ENCODE measurements around the gene EP400. TPM values are rescaled to one million over a fixed set of nuclear protein-coding genes. Genes with fewer than 3 reads are reported as not detected.
"Not testable (repeated sequence)": the region's sequence is repeated elsewhere in the genome, so short reads cannot be mapped to it uniquely, and the experiment has no call there.

The EP400 gene
- total RNA-seq, 1 experiment from 2014 or later: 61.7 TPM

- Histone ChIP-seq H2BK15ac (ENCODE audit: low read depth, low read length) (no peak overlapping the region), H4K5ac (ENCODE audit: insufficient read length, low read depth, low read length) (no peak overlapping the region), H4K8ac (replicated peaks; ENCODE audit: insufficient read length, low read depth, low read length) (no peak overlapping the region), H4K91ac (ENCODE audit: insufficient read length, low read depth, low read length) (no peak overlapping the region), H3K9me3 (ENCODE audit: control insufficient read depth, low read depth, low read length) (no peaks in the 10 kb centered on the region), H3T11ph (ENCODE audit: low read length) (no peak overlapping the region), H3K27ac (ENCODE audit: insufficient read length, low read depth, low read length) (no peak overlapping the region), H3K27me3 (ENCODE audit: insufficient read depth, low read length) (no peaks in the 10 kb centered on the region), H4K20me1 (ENCODE audit: control insufficient read depth, insufficient read depth, insufficient read length) (no peaks in the 10 kb centered on the region), H3K18ac (ENCODE audit: insufficient read length, low read depth, low read length) (no peak overlapping the region), H3K23me2 (ENCODE audit: insufficient read length, low read depth, low read length, poor library complexity, severe bottlenecking) (no peaks in the 10 kb centered on the region), H3K14ac (ENCODE audit: insufficient read depth, low read length) (no peak overlapping the region), H2BK12ac (ENCODE audit: insufficient read length, low read depth, low read length) (no peak overlapping the region), H3K4me1 (ENCODE audit: insufficient read depth, low read length) (no peaks in the 10 kb centered on the region), H2AFZ (ENCODE audit: low read length) (no peak overlapping the region), H3K56ac (ENCODE audit: insufficient read length, low read depth, low read length) (no peak overlapping the region), H2BK20ac (ENCODE audit: low read depth, low read length, poor library complexity, severe bottlenecking) (no peak overlapping the region), H3K4me2 (ENCODE audit: insufficient read depth, insufficient read length, low read length) (no peak overlapping the region), H3K79me1 (ENCODE audit: insufficient read depth, low read depth, low read length, poor library complexity, severe bottlenecking) (no peaks in the 10 kb centered on the region), H3K79me2 (ENCODE audit: insufficient read depth, low read length) (no peaks in the 10 kb centered on the region), H3K9ac (ENCODE audit: extremely low read depth, insufficient read length, low read length) (no peak overlapping the region), H2BK5ac (ENCODE audit: insufficient read length, low read length) (no peak overlapping the region), H2AK5ac (ENCODE audit: insufficient read length, low read length) (no peak overlapping the region), H3K4ac (ENCODE audit: low read depth, low read length) (no peak overlapping the region), H2BK120ac (ENCODE audit: low read depth, low read length, poor library complexity, severe bottlenecking) (no peak overlapping the region), H3K23ac (ENCODE audit: insufficient read length, low read depth, low read length) (no peak overlapping the region)
- Mint-ChIP-seq H3K27me3 (ENCODE audit: low read depth) (no peaks in the 10 kb centered on the region), H3K36me3 (ENCODE audit: insufficient read depth in 1 of 3, low read depth in 3 of 3) (peaks cover 30 to 88% (median 59%) of the 10 kb centered on the region in 3 experiments), H3K9me3 (no peaks in the 10 kb centered on the region), H3K4me3 (no peak overlapping the region), H3K27ac (peak overlapping the region in 1 of 3 experiments; percentile 32; a peak in 1 of 7 replicates), H3K4me1 (peaks cover 27 to 30% of the 10 kb centered on the region in 2 experiments)
- no CpG with 5 or more reads among the region's 3 CpGs for WGBS (ENCODE audit: extremely low coverage, insufficient read length, low lambda C conversion rate)
- no peak for DNase-seq
- TF ChIP-seq, protein P1, sequence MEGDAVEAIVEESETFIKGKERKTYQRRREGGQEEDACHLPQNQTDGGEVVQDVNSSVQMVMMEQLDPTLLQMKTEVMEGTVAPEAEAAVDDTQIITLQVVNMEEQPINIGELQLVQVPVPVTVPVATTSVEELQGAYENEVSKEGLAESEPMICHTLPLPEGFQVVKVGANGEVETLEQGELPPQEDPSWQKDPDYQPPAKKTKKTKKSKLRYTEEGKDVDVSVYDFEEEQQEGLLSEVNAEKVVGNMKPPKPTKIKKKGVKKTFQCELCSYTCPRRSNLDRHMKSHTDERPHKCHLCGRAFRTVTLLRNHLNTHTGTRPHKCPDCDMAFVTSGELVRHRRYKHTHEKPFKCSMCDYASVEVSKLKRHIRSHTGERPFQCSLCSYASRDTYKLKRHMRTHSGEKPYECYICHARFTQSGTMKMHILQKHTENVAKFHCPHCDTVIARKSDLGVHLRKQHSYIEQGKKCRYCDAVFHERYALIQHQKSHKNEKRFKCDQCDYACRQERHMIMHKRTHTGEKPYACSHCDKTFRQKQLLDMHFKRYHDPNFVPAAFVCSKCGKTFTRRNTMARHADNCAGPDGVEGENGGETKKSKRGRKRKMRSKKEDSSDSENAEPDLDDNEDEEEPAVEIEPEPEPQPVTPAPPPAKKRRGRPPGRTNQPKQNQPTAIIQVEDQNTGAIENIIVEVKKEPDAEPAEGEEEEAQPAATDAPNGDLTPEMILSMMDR (conservative IDR thresholded peaks at IDR 0.05): no peak
Observed at GRCh38 chr12:131984334-131984733, 34.6 kb downstream of the EP400 start.

DNA sequence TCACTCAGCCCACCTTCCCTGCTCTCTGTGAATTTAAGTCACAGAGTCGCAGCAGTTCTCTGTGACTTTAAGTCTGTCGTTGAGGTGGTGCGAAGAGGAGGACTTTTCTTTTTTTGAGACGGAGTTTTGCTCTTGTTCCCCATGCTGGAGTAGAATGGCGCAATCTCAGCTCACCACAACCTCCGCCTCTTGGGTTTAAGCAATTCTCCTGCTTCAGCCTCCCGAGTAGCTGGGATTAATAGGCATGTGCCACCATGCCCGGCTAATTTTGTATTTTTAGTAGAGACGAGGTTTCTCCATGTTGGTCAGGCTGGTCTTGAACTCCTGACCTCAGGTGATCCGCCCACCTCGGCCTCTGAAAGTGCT, 35.8 kb downstream of the EP400 start:
- H3K4me3 Mint-ChIP-seq; H3K14ac ChIP-seq (ENCODE audit: insufficient read depth, low read length); H2BK12ac ChIP-seq (ENCODE audit: insufficient read length, low read depth, low read length); H3K9me3 ChIP-seq (ENCODE audit: control insufficient read depth, low read depth, low read length); H4K20me1 ChIP-seq (ENCODE audit: control insufficient read depth, insufficient read depth, insufficient read length); H4K8ac ChIP-seq (replicated peaks; ENCODE audit: insufficient read length, low read depth, low read length); H3T11ph ChIP-seq (ENCODE audit: low read length); DNase-seq; H3K79me2 ChIP-seq (ENCODE audit: insufficient read depth, low read length); H3K27me3 ChIP-seq (ENCODE audit: insufficient read depth, low read length); H2AK5ac ChIP-seq (ENCODE audit: insufficient read length, low read length); H3K27ac ChIP-seq (ENCODE audit: insufficient read length, low read depth, low read length); H3K56ac ChIP-seq (ENCODE audit: insufficient read length, low read depth, low read length); H3K9ac ChIP-seq (ENCODE audit: extremely low read depth, insufficient read length, low read length); H3K27me3 Mint-ChIP-seq (ENCODE audit: low read depth); H3K23me2 ChIP-seq (ENCODE audit: insufficient read length, low read depth, low read length, poor library complexity, severe bottlenecking); H2BK15ac ChIP-seq (ENCODE audit: low read depth, low read length); H3K4me1 ChIP-seq (ENCODE audit: insufficient read depth, low read length); H3K4ac ChIP-seq (ENCODE audit: low read depth, low read length); H2BK5ac ChIP-seq (ENCODE audit: insufficient read length, low read length); H3K4me2 ChIP-seq (ENCODE audit: insufficient read depth, insufficient read length, low read length); H3K79me1 ChIP-seq (ENCODE audit: insufficient read depth, low read depth, low read length, poor library complexity, severe bottlenecking); H2AFZ ChIP-seq (ENCODE audit: low read length); H4K91ac ChIP-seq (ENCODE audit: insufficient read length, low read depth, low read length); H2BK20ac ChIP-seq (ENCODE audit: low read depth, low read length, poor library complexity, severe bottlenecking); H2BK120ac ChIP-seq (ENCODE audit: low read depth, low read length, poor library complexity, severe bottlenecking); H3K18ac ChIP-seq (ENCODE audit: insufficient read length, low read depth, low read length); H4K5ac ChIP-seq (ENCODE audit: insufficient read length, low read depth, low read length); H3K23ac ChIP-seq (ENCODE audit: insufficient read length, low read depth, low read length); H3K9me3 Mint-ChIP-seq: not testable (repeated sequence)
- peak overlapping the region in 1 of 3 experiments; percentile 75; a peak in 1 of 7 replicates for H3K27ac Mint-ChIP-seq
- no CpG with 5 or more reads among the region's 11 CpGs for WGBS (ENCODE audit: extremely low coverage, insufficient read length, low lambda C conversion rate)
- peaks cover 30 to 78% (median 54%) of the 10 kb centered on the region in 3 experiments for H3K36me3 Mint-ChIP-seq (ENCODE audit: insufficient read depth in 1 of 3, low read depth in 3 of 3)
- peaks cover 39 to 41% of the 10 kb centered on the region in 2 experiments for H3K4me1 Mint-ChIP-seq
